ENCODE data around the gene TSPO.
"Not testable (repeated sequence)": the region's sequence is repeated elsewhere in the genome, so short reads cannot be mapped to it uniquely, and the experiment has no call there.

The TSPO gene

GRCh38 chr22:43151251-43152002 is at the start of gene TSPO:
Gene TSPO, plus strand, starts transcription at chr22:43151559. Its CDS starts 7,680 bp downstream, at chr22:43159239.
- Histone ChIP-seq H3K4me3 (ENCODE audit: low read length in 2 of 2) (peak within 1 kb of the TSS; percentile 81), H3K27ac (ENCODE audit: low read length) (peak within 1 kb of the TSS; percentile 58), H3K9me3 (ENCODE audit: control insufficient read depth in 2 of 2, low read length in 2 of 2) (no peaks in the 10 kb centered on the region), H3K27me3 (ENCODE audit: control insufficient read depth in 1 of 2, insufficient read depth in 2 of 2, low read length in 2 of 2) (no peaks in the 10 kb centered on the region), H3K4me1 (ENCODE audit: control insufficient read depth, insufficient read depth, low read length) (peaks cover 19% of the 10 kb centered on the region), H3K9ac (ENCODE audit: low read length in 2 of 2) (peak within 1 kb of the TSS; percentile 74 to 82), H3K36me3 (ENCODE audit: control insufficient read depth in 2 of 2, insufficient read depth in 2 of 2, low read length in 2 of 2) (no peaks in the 10 kb centered on the region)

DNA sequence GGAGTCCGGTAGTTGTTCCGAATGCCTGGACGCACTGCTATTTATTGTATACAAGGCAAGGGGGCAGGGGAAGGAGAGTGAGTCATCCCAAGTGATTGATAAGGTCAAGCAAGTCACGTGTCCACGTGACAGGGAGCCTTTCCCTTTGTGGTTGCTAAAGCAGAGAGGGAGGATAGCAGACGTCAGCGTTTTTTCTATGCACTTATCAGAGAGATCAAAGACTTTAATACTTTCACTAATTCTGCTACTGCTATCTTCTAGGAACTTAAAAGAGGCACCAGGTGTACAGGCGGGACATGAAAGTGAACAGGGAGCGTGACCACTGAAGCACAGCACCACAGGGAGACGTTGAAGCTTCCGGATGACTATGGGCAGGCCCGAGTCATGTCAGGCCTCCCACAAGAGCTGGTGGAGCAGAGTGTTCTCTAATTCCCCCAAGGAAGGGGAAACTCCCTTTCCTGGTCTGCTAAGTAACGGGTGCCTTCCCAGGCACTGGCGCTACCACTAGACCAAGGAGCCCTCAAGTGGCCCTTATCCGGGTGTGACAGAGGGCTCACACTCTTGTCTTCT is 47.2 kb upstream of the TSPO start:
- not testable (repeated sequence) for H3K36me3 ChIP-seq (ENCODE audit: control insufficient read depth in 2 of 2, insufficient read depth in 2 of 2, low read length in 2 of 2); H3K9ac ChIP-seq (ENCODE audit: low read length in 2 of 2); H3K4me1 ChIP-seq (ENCODE audit: control insufficient read depth, insufficient read depth, low read length); H3K9me3 ChIP-seq (ENCODE audit: control insufficient read depth in 2 of 2, low read length in 2 of 2); H3K27ac ChIP-seq (ENCODE audit: low read length); H3K27me3 ChIP-seq (ENCODE audit: control insufficient read depth in 1 of 2, insufficient read depth in 2 of 2, low read length in 2 of 2); H3K4me3 ChIP-seq (ENCODE audit: low read length in 2 of 2)

DNA sequence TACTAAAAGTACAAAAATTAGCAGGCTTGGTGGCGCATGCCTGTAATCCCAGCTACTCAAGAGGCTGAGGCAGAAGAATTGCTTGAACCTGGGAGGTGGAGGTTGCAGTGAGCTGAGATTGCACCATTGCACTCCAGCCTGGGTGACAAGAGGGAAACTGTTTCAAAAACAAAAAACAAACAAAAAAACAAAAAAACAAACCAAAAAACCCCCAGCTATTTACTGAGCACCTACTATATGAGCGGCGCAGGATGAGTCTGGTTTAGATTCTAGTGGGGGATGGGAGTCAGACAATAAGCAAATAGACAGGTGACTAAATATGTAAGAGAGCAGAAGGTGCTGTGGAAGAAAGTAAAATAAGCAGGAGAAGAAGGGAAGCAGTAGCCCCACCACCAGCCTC is 46.4 kb upstream of the TSPO start:
- H3K9ac ChIP-seq (ENCODE audit: low read length in 2 of 2); H3K9me3 ChIP-seq (ENCODE audit: control insufficient read depth in 2 of 2, low read length in 2 of 2); H3K27ac ChIP-seq (ENCODE audit: low read length); H3K4me3 ChIP-seq (ENCODE audit: low read length in 2 of 2); H3K27me3 ChIP-seq (ENCODE audit: control insufficient read depth in 1 of 2, insufficient read depth in 2 of 2, low read length in 2 of 2); H3K4me1 ChIP-seq (ENCODE audit: control insufficient read depth, insufficient read depth, low read length); H3K36me3 ChIP-seq (ENCODE audit: control insufficient read depth in 2 of 2, insufficient read depth in 2 of 2, low read length in 2 of 2): not testable (repeated sequence)

DNA sequence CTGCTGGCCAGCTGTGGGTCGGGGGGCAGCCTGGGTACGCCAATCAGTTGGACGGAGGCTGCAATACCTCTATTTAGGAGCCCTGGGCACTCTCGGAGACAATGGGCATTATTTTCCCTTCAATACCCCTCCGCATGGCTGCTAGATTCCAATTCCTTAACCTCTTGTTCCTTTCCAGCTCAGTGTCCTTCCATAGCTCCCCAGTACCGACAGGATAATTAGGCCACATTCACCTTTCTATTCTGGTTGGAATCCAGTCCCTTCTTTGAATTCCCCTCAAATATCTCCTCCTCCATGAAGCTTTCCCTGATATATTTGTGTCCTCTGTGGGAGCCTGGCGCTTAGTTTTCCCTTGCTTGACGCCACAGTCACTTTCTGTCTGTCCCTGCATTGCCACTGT is 45.1 kb upstream of the TSPO start:
- H3K36me3 ChIP-seq (ENCODE audit: control insufficient read depth in 2 of 2, insufficient read depth in 2 of 2, low read length in 2 of 2) = no peaks in the 10 kb centered on the region
- no peaks in the 10 kb centered on the region for H3K9me3 ChIP-seq (ENCODE audit: control insufficient read depth in 2 of 2, low read length in 2 of 2)
- no peak overlapping the region for H3K27ac ChIP-seq (ENCODE audit: low read length)
- H3K27me3 ChIP-seq (ENCODE audit: control insufficient read depth in 1 of 2, insufficient read depth in 2 of 2, low read length in 2 of 2) = peaks cover 0 to 10% of the 10 kb centered on the region in 2 donors
- no peak overlapping the region for H3K4me3 ChIP-seq (ENCODE audit: low read length in 2 of 2)
- peaks cover 10% of the 10 kb centered on the region for H3K4me1 ChIP-seq (ENCODE audit: control insufficient read depth, insufficient read depth, low read length)
- H3K9ac ChIP-seq (ENCODE audit: low read length in 2 of 2) = no peak overlapping the region

DNA sequence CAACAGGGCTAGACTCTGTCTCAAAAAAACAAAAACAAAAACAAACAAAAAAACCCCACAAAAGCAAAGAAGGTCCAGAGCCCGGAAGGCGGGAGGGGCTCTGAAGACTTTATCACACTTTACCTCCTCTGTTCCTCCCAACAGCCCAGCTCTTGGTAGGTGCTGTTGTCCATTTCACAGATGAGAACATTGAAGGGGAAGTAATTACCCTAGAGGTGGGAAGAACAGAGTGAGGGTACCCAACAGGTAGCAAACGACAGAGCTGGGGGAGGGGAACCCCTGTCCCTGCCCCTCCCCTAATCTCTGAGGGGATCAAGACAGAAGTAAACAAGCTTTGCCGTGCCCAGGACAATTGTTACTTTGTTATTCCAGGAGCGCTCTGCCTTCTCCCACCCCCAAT is 41.8 kb upstream of the TSPO start:
- peaks cover 14 to 29% of the 10 kb centered on the region in 2 donors for H3K27me3 ChIP-seq (ENCODE audit: control insufficient read depth in 1 of 2, insufficient read depth in 2 of 2, low read length in 2 of 2)
- H3K36me3 ChIP-seq (ENCODE audit: control insufficient read depth in 2 of 2, insufficient read depth in 2 of 2, low read length in 2 of 2) = no peaks in the 10 kb centered on the region
- no peaks in the 10 kb centered on the region for H3K9me3 ChIP-seq (ENCODE audit: control insufficient read depth in 2 of 2, low read length in 2 of 2)
- H3K9ac ChIP-seq (ENCODE audit: low read length in 2 of 2) = no peak overlapping the region
- no peak overlapping the region for H3K27ac ChIP-seq (ENCODE audit: low read length)
- no peak overlapping the region for H3K4me3 ChIP-seq (ENCODE audit: low read length in 2 of 2)
- peaks cover 14% of the 10 kb centered on the region for H3K4me1 ChIP-seq (ENCODE audit: control insufficient read depth, insufficient read depth, low read length)

DNA sequence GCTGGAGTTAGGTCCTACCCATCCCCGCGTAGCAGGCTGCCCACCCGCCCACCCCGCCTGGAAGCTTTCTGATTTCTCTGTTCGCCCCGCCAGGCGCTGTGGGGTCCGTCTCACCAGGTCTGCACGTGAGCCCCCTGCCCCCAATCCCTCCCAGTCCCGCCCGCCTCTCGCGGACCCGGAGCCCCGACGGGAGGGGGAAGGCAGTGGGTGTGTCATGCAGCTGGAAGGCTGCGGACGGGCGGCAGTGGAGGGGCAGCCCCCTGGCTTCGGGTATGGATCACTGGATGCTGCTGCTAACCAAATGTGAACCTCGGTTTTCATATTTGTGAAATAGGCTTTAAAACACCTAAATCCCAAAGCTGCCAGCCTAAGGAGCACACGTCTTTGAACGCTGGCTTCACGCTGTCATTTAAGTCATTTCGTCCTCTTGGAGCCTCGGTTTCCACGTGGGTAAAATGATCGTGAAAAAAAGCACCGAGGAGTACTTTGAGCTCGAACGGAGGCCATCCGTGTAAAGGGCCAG is 41.4 kb upstream of the TSPO start:
- Histone ChIP-seq H3K4me3 (ENCODE audit: low read length in 2 of 2) (peak overlapping the region; percentile 33 to 72), H3K9ac (ENCODE audit: low read length in 2 of 2) (no peak overlapping the region), H3K36me3 (ENCODE audit: control insufficient read depth in 2 of 2, insufficient read depth in 2 of 2, low read length in 2 of 2) (no peaks in the 10 kb centered on the region), H3K4me1 (ENCODE audit: control insufficient read depth, insufficient read depth, low read length) (peaks cover 14% of the 10 kb centered on the region), H3K27me3 (ENCODE audit: control insufficient read depth in 1 of 2, insufficient read depth in 2 of 2, low read length in 2 of 2) (peaks cover 19 to 33% of the 10 kb centered on the region in 2 donors), H3K27ac (ENCODE audit: low read length) (no peak overlapping the region), H3K9me3 (ENCODE audit: control insufficient read depth in 2 of 2, low read length in 2 of 2) (no peaks in the 10 kb centered on the region)

- Histone ChIP-seq H3K9me3 (ENCODE audit: control insufficient read depth in 2 of 2, low read length in 2 of 2) (no peaks in the 10 kb centered on the region), H3K27me3 (ENCODE audit: control insufficient read depth in 1 of 2, insufficient read depth in 2 of 2, low read length in 2 of 2) (peaks cover 21 to 33% of the 10 kb centered on the region in 2 donors), H3K4me1 (ENCODE audit: control insufficient read depth, insufficient read depth, low read length) (peaks cover 14% of the 10 kb centered on the region), H3K9ac (ENCODE audit: low read length in 2 of 2) (no peak within 1 kb of the TSS), H3K4me3 (ENCODE audit: low read length in 2 of 2) (peak within 1 kb of the TSS; percentile 33 to 72), H3K27ac (ENCODE audit: low read length) (no peak within 1 kb of the TSS), H3K36me3 (ENCODE audit: control insufficient read depth in 2 of 2, insufficient read depth in 2 of 2, low read length in 2 of 2) (no peaks in the 10 kb centered on the region)
These were observed 40.9 kb upstream of the TSPO start, which contains the start of gene BIK for GRCh38 chr22:43110444-43110926. Gene BIK, plus strand, starts transcription at chr22:43110750. Its CDS starts 13,273 bp downstream, at chr22:43124023.

GRCh38 chr22:43110927-43111623 is 40.3 kb upstream of the TSPO start:
- no peak overlapping the region for H3K27ac ChIP-seq (ENCODE audit: low read length)
- H3K36me3 ChIP-seq (ENCODE audit: control insufficient read depth in 2 of 2, insufficient read depth in 2 of 2, low read length in 2 of 2) = no peaks in the 10 kb centered on the region
- H3K4me3 ChIP-seq (ENCODE audit: low read length in 2 of 2) = peak overlapping the region; percentile 17 to 72
- no peaks in the 10 kb centered on the region for H3K9me3 ChIP-seq (ENCODE audit: control insufficient read depth in 2 of 2, low read length in 2 of 2)
- H3K9ac ChIP-seq (ENCODE audit: low read length in 2 of 2) = no peak overlapping the region
- peaks cover 21 to 33% of the 10 kb centered on the region in 2 donors for H3K27me3 ChIP-seq (ENCODE audit: control insufficient read depth in 1 of 2, insufficient read depth in 2 of 2, low read length in 2 of 2)
- H3K4me1 ChIP-seq (ENCODE audit: control insufficient read depth, insufficient read depth, low read length) = peaks cover 14% of the 10 kb centered on the region

GRCh38 chr22:43113526-43114251 is 37.7 kb upstream of the TSPO start:
- Histone ChIP-seq H3K4me1 (ENCODE audit: control insufficient read depth, insufficient read depth, low read length) (peaks cover 14% of the 10 kb centered on the region), H3K4me3 (ENCODE audit: low read length in 2 of 2) (no peak overlapping the region), H3K9ac (ENCODE audit: low read length in 2 of 2) (no peak overlapping the region), H3K36me3 (ENCODE audit: control insufficient read depth in 2 of 2, insufficient read depth in 2 of 2, low read length in 2 of 2) (no peaks in the 10 kb centered on the region), H3K9me3 (ENCODE audit: control insufficient read depth in 2 of 2, low read length in 2 of 2) (no peaks in the 10 kb centered on the region), H3K27me3 (ENCODE audit: control insufficient read depth in 1 of 2, insufficient read depth in 2 of 2, low read length in 2 of 2) (peaks cover 21 to 33% of the 10 kb centered on the region in 2 donors), H3K27ac (ENCODE audit: low read length) (no peak overlapping the region)

- Histone ChIP-seq H3K27me3 (ENCODE audit: control insufficient read depth in 1 of 2, insufficient read depth in 2 of 2, low read length in 2 of 2) (peaks cover 21 to 33% of the 10 kb centered on the region in 2 donors), H3K4me1 (ENCODE audit: control insufficient read depth, insufficient read depth, low read length) (peaks cover 14% of the 10 kb centered on the region), H3K9ac (ENCODE audit: low read length in 2 of 2) (no peak overlapping the region), H3K9me3 (ENCODE audit: control insufficient read depth in 2 of 2, low read length in 2 of 2) (no peaks in the 10 kb centered on the region), H3K27ac (ENCODE audit: low read length) (no peak overlapping the region), H3K36me3 (ENCODE audit: control insufficient read depth in 2 of 2, insufficient read depth in 2 of 2, low read length in 2 of 2) (no peaks in the 10 kb centered on the region), H3K4me3 (ENCODE audit: low read length in 2 of 2) (no peak overlapping the region)
These were observed 36.4 kb upstream of the TSPO start for GRCh38 chr22:43114958-43115357.

Data from stomach smooth muscle (tissue), 2 donors.